ENCODE data around the gene AP4M1.

AP4M1 gene

DNA sequence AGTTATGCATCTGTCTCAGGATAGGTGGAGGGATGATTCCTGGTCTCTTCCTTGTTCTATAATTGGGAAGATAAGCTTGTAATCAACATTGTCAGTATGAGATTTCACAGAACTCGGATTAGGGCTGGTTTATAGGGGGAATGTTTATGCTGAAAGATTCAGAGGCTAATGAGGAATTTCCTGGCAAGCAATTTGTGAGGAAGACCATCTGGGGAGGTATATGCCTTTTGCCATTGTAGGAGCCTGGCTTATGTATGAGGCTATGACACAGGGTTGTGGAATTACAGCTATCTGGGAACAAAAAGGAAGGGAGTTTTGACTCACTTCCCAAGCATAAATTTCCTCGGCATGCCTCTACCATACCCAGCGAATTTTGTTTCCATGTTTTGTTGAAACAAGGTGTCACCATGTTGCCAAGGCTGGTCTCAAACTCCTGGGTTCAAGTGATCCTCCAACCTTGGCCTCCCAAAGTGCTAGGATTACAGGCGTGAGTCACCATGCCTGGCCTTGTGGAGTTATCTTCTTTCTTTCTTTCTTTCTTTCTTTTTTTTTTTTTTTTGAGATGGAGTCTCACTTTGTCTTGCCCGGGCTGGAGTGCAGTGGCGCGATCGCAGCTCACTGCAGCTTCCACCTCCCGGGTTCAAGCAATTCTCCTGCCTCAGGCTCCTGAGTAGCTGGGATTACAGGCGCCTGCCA is 14.2 kb upstream of the AP4M1 start:
- no peak for DNase-seq

DNA sequence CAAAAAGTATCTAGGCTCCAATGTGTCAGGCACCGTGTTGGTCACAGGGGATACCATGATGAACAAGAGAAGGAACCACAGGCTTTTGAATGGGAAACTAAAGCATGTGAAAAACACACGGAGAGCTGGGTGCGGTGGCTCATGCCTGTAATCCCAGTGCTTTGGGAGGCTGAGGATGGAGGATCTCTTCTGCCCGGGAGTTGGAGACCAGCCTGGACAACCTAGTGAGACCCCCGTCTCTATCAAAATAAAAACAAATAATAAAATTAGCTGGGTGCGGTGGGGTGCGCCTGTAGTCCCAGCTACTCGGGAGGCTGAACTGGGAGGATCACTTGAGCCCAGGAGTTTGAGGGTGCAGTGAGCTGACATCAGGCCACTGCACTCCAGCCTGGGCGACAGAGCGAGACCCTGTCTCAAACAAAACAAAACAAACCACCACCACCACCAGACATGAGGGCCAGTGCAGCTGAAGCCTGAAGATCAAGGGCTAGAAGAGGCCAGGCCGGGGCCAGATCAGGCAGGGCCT is 13.3 kb upstream of the AP4M1 start:
- no peak for DNase-seq

DNA sequence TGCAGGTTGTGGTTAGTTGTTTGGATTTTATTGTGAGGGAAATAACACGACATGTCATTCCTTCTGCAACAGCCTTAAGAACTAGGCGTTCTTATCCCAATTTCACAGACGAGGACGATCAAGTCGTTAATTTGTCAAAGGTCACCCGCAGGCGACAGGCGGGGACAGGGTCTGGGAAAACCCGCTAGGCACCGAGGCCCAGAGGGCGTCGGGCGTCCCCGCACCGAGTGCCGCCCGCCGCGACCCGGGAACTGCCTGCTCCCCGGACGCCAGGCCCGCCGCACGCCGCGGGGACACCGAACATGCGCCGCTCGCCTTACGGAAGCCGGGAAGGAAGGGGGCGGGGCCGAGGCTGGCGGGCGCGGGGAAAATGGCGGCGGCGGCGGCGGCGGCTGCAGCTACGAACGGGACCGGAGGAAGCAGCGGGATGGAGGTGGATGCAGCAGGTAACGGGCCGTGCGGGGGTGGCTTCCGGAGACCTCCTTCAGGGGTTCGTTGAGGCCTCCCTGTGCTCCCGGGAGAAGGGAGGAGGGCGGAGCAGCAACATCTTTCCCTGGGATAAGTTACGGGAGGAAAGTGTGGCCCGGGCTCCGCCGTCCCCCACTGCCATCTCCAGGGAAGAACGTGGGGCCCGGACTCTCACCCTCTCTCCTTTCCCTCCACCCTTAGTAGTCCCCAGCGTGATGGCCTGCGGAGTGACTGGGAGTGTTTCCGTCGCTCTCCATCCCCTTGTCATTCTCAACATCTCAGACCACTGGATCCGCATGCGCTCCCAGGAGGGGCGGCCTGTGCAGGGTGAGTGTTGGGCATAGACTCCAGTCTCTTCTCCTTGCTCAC is 12.6 kb upstream of the AP4M1 start, which contains the start of gene COPS6:
Gene COPS6 (plus strand): TSS at position 349 of the 837 bp plus-strand sequence. CDS start 22 bp downstream, at position 371.
- peak; percentile 75 for DNase-seq

DNA sequence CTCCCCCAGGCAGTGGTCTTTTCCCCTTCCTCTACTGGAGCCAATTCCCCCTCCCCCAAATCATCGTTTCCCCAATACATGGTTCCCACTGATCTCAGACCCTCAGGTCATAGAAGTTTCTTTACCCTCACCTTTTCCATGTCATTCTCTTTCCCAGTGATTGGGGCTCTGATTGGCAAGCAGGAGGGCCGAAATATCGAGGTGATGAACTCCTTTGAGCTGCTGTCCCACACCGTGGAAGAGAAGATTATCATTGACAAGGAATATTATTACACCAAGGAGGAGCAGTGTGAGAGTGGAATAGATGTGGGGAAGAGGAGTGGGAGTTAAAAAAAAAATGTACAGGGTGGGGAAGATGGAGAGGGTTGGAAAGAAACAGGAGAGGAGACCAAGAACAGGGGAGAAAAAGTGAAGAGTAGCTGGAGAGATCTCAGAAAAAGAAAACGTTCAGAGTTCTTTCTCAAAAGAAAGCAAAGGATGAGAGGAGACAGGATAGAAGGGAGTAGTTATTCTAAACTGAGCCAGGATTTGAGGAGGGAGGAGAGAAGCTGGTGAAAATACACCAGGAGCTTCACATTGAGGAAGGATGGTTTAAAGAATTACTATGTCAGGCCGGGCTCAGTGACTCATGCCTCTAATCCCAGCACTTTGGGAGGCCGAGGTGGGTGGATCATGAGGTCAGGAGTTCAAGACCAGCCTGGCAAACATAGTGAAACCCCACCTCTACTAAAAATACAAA is 11.8 kb upstream of the AP4M1 start:
- no peak for DNase-seq

DNA sequence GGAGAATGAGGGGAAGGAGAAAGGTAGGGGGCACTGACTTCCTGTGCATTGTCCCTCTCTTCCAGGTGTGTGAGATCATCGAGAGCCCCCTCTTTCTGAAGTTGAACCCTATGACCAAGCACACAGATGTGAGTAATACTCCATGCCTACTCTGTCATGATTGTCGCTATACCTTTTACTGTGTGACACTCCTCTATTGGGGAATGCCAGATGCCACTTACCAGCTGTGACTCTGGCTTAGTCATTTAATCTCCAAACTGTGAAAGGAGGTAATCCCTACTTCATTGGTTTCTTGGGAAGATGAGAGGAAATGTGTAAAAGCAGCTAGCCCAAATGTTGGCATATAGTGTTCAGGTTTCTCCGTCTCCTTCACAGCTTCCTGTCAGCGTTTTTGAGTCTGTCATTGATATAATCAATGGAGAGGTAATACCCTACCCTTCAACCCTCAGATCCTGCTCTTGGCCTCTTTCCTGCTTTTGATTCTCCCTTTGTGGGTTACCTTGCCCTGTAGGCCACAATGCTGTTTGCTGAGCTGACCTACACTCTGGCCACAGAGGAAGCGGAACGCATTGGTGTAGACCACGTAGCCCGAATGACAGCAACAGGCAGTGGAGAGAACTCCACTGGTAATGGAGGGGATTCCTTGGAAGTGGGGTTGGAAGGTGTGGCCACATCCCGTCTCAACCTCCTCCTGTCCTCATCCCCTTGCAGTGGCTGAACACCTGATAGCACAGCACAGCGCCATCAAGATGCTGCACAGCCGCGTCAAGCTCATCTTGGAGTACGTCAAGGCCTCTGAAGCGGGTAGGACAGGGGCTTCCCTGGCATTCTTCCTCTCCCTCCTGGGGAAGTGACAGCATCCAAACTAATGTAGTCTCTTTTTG is 10.7 kb upstream of the AP4M1 start:
- DNase-seq = no peak

DNA sequence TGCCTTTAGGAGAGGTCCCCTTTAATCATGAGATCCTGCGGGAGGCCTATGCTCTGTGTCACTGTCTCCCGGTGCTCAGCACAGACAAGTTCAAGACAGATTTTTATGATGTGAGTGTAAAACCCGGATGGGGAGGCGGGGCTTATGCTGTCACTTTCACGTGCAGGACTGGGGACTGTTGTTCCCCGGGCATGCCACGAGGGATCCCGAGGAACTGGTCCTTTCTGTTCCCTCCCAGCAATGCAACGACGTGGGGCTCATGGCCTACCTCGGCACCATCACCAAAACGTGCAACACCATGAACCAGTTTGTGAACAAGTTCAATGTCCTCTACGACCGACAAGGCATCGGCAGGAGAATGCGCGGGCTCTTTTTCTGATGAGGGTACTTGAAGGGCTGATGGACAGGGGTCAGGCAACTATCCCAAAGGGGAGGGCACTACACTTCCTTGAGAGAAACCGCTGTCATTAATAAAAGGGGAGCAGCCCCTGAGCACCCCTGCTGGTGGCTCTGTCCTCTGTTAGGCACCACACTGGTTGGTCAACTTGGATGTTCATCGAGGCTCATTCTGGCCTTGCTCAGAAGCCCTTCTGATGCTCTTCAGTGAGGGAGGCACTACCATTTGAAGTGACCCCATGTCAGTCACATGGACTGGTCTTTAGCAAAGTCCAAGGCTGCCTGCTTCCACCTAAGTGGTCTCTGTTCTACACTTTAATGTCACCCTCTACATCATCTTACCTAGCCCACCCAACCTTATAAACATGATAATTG is 9.8 kb upstream of the AP4M1 start:
- no peak for DNase-seq

GRCh38 chr7:100093054-100093453 is 8.4 kb upstream of the AP4M1 start:
- no peak for DNase-seq

GRCh38 chr7:100093498-100093897 is 7.9 kb upstream of the AP4M1 start:
- no peak for DNase-seq

- DNase-seq = no peak
Observed at GRCh38 chr7:100093925-100094486, 7.4 kb upstream of the AP4M1 start.

DNA sequence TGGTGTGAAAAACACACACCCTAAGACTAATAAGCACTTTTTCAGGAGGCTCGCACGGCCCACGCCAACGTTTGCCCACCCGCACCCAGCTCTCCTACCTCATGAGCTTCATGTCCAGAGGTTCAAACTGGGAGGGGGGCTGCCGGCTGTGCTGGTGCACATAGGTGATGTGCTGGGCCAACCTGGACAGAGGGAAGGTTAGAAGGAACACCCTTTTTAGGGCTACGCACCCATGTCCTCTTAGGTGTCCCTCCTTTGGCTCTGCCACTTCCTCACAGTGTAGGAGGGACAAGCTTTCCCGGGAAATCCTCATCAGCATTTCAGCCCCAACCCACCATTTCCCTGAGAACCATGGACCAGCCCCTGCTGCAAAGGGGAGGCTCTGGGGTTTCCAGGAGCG is 6.2 kb upstream of the AP4M1 start:
- no peak for DNase-seq

GRCh38 chr7:100095704-100096103 is 5.7 kb upstream of the AP4M1 start:
- no peak for DNase-seq

GRCh38 chr7:100098913-100099312 is 2.5 kb upstream of the AP4M1 start:
- DNase-seq = no peak

- no peak for DNase-seq
Observed at GRCh38 chr7:100099452-100099851, 2.0 kb upstream of the AP4M1 start.

DNA sequence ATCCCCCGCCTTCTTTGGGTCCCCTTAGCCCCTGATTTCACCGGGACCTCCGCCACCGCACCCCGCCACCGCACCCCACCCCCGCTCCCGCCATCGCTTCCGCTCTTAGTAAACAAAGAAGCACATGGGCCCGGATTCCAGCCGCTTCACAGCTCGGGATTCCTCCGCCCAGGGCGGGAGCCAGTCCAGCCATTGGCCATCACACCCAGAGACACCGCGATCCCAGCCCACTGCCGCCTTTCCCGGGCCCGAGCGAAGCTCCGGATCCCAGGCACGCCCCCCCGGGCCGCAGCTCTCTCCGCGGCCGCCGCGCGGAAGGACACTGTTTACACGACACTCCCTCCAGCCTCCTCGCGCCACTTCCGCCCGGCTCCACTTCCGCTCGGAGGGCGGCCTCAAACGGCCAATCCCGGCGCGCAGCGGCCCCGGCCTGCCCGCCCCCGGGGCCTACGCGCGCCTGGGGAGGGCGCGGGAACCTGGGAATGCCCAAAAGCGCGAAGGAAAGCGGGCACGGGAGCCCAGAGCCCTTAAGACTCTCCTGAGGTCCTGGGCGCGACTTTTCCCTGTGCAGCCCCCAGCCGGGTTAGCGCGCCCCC is 925 bp upstream of the AP4M1 start:
- DNase-seq = peak; percentile 95

DNA sequence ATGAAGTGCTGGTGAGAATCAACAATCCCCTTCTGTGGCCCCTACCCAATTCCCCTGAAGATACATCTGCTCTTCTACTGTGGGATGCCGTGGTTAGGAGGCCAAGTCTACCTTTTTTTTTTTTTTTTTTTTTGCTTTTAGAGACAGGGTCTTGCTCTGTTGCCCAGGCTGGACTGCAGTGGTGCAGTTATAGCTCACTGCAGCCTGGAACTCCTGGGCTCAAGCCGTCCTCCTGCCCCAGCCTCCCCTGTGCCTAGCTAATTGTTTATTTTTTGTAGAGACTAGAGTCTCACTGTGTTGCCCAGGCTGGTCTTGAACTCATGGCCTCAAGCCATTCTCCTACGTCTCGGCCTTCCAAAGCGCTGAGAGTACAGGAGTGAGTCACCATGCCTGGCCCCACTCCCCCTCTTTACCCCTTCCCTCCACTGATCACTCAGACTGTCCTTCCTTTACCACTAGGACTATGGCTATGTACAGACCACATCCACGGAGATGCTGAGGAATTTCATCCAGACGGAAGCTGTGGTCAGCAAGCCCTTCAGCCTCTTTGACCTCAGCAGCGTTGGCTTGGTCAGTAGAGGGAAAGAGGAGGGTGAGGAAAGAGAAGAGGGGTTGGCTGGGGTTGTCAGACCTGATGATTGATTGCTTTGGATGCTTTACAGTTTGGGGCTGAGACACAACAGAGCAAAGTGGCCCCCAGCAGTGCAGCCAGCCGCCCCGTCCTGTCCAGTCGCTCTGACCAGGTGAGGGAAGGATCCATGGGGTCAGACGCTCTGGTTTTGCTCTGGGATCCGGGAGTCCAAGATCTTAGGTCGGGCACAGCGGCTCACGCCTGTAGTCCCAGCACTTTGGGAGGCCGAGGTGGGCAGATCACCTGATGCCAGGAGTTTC is 1.8 kb downstream of the AP4M1 start:
- no peak for DNase-seq

GRCh38 chr7:100105534-100105933 is 4.1 kb downstream of the AP4M1 start:
- no peak for DNase-seq

DNA sequence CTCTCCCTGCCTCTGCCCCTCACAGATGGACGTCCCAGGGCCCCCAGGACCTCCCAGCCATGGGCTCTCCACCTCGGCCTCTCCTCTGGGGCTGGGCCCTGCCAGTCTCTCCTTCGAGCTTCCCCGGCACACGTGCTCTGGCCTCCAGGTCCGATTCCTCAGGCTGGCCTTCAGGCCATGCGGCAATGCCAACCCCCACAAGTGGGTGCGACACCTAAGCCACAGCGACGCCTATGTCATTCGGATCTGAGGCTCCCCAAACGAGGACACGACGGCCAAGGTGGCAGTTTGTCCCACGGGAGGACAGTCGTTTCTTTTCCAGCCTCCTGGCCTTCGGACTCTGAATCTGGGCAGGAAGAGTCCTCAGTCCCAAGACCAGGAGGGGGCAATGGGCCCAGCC is 5.2 kb downstream of the AP4M1 start:
- no peak for DNase-seq

DNA sequence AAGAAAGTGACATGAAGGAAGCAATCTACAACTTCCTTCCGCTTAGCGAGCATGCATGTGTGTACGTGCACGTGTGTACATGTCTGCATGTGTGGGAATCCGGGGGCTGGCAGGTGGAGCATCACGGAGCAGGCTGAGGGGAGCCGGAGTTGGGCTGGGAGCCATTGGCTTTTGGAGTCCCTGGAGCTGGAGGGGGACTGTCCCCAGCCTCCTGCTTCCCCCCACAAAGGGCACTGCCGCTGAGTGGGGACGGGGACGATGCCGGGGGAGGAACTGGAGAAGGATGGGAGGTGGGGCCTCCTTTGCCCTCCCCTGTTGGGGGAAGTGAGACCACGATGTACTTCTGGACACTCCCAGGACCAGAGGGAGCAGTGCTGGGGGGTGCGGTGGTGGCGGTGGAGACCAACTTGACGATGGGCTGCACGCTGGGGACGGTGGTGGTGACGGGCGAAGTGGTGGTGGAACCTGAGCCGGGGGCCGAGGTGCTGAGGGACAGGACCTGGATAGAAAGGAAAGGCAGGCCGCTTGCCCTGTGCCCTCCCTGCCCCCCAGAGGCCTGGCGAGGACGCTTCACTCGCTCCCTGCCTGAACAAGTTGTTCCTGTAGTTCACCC is 5.8 kb downstream of the AP4M1 start:
- DNase-seq = no peak

DNA sequence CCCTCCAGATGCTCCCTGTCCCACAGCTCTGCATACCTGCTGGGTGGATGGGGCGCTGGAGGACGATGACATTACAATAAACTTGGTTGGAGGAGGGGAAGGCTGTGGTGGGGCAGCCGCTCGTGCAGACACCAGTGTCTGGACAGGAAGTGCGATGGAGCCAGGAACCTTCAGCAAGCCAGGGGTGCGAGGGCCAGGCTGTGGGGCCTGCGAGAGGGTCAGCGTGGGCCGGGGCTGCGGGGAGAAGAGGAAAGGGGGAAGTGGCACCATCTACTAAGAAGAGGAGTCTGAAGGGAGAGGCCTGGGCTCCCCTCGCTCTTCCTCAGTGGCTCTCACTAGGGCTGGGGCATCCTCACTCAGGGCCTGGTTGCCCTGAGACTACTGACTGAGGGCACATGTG is 6.4 kb downstream of the AP4M1 start:
- no peak for DNase-seq

Data from NCI-H146 (cell line).